ENCODE data around the gene SALL1.

SALL1 gene

DNA sequence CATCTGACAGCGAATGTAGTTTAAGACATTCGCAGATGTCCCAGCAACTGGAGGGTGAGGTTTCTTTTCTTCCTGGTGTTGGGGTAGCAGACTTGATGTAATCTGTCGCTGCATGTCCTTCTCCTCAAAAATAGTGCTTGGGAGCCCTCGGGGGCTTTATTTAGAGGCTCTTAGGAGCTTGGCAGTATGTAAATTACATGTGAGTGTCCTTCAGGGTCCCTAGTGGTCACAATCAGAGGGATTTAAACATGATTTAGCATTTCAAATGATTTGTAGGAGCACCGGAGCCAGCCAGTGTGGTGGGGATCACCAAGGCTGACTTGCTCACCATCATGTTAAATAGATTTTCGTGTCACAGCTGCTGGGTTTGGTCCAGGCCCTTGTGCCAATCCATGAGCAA, 8.8 kb upstream of the SALL1 start:
- in situ Hi-C loops (cut with HindIII; ENCODE audit: low sequenced_read_pairs), result no loop called here
- H3K4me3 ChIP-seq (ENCODE audit: low read depth, low read length), result no peak overlapping the region
- no peak for DNase-seq (ENCODE audit: low read depth)
- TF ChIP-seq, protein P1, sequence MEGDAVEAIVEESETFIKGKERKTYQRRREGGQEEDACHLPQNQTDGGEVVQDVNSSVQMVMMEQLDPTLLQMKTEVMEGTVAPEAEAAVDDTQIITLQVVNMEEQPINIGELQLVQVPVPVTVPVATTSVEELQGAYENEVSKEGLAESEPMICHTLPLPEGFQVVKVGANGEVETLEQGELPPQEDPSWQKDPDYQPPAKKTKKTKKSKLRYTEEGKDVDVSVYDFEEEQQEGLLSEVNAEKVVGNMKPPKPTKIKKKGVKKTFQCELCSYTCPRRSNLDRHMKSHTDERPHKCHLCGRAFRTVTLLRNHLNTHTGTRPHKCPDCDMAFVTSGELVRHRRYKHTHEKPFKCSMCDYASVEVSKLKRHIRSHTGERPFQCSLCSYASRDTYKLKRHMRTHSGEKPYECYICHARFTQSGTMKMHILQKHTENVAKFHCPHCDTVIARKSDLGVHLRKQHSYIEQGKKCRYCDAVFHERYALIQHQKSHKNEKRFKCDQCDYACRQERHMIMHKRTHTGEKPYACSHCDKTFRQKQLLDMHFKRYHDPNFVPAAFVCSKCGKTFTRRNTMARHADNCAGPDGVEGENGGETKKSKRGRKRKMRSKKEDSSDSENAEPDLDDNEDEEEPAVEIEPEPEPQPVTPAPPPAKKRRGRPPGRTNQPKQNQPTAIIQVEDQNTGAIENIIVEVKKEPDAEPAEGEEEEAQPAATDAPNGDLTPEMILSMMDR (IDR thresholded peaks at IDR 0.05; ENCODE audit: low read depth, low read length, missing control alignments), result no peak

GRCh38 chr16:51159296-51159695, 8.2 kb upstream of the SALL1 start:
- no peak overlapping the region for H3K4me3 ChIP-seq (ENCODE audit: low read depth, low read length)
- TF ChIP-seq, protein P1 (IDR thresholded peaks at IDR 0.05; ENCODE audit: low read depth, low read length, missing control alignments), result no peak
- no peak for DNase-seq (ENCODE audit: low read depth)
- in situ Hi-C loops (cut with HindIII; ENCODE audit: low sequenced_read_pairs), result no loop called here

GRCh38 chr16:51157698-51158097, 6.6 kb upstream of the SALL1 start:
- no peak for DNase-seq (ENCODE audit: low read depth)
- TF ChIP-seq, protein P1 (IDR thresholded peaks at IDR 0.05; ENCODE audit: low read depth, low read length, missing control alignments), result no peak
- in situ Hi-C loops (cut with HindIII; ENCODE audit: low sequenced_read_pairs), result no loop called here
- H3K4me3 ChIP-seq (ENCODE audit: low read depth, low read length), result no peak overlapping the region

DNA sequence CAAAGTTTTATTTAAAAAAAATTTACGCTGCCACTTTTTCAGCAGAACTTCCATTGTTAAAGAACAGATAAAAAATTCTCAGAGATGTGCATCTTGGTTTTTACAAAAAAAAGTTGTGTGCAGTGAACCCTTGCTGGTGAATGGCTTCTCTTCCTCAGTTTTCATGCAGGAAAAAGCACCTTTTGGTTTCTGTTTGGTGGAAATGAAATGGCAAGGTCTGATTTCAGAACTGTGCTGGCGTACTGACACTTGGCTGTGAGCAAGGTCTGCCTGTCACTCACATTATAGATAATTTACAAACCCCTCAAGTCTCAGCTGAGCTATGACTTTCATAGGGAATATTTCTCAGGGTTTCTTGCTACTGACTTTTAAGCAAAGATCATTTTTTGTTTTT, 5.7 kb upstream of the SALL1 start:
- DNase-seq (ENCODE audit: low read depth), result no peak
- TF ChIP-seq, protein P1 (IDR thresholded peaks at IDR 0.05; ENCODE audit: low read depth, low read length, missing control alignments), result no peak
- H3K4me3 ChIP-seq (ENCODE audit: low read depth, low read length), result no peak overlapping the region
- in situ Hi-C loops (cut with HindIII; ENCODE audit: low sequenced_read_pairs), result no loop called here

GRCh38 chr16:51155820-51156806, 5.0 kb upstream of the SALL1 start:
- TF ChIP-seq, protein P1 (IDR thresholded peaks at IDR 0.05; ENCODE audit: low read depth, low read length, missing control alignments), result no peak
- DNase-seq (ENCODE audit: low read depth), result no peak
- in situ Hi-C loops (cut with HindIII; ENCODE audit: low sequenced_read_pairs), result no loop called here
- peak overlapping the region; percentile 39 for H3K4me3 ChIP-seq (ENCODE audit: low read depth, low read length)

GRCh38 chr16:51155199-51155607, 4.1 kb upstream of the SALL1 start:
- in situ Hi-C loops (cut with HindIII; ENCODE audit: low sequenced_read_pairs), result no loop called here
- DNase-seq (ENCODE audit: low read depth), result no peak
- H3K4me3 ChIP-seq (ENCODE audit: low read depth, low read length), result peak overlapping the region; percentile 16
- TF ChIP-seq, protein P1 (IDR thresholded peaks at IDR 0.05; ENCODE audit: low read depth, low read length, missing control alignments), result no peak

All from astrocyte of the cerebellum (primary cell).